Measurements from ENCODE around the gene PEDS1.
"Not testable (repeated sequence)": the region's sequence is repeated elsewhere in the genome, so short reads cannot be mapped to it uniquely, and the experiment has no call there.

The PEDS1 gene

GRCh38 chr20:50191065-50191543 lies 37.6 kb upstream of the PEDS1 start:
- in situ Hi-C loops (cut with MboI; ENCODE audit: low sequenced_read_pairs), result loop anchor here (10.0 kb wide), 1 partner anchor 154 kb away; no protein-coding TSS in a partner anchor

- in situ Hi-C loops (cut with MboI; ENCODE audit: low sequenced_read_pairs), result loop anchor here (10.0 kb wide), 1 partner anchor 154 kb away; no protein-coding TSS in a partner anchor
These were observed 36.9 kb upstream of the PEDS1 start, which contains the start of gene CEBPB for GRCh38 chr20:50190251-50191064. TSS of gene CEBPB (plus strand) at chr20:50190830. CDS start at chr20:50191034, 204 bp downstream.

- in situ Hi-C loops (cut with MboI; ENCODE audit: low sequenced_read_pairs), result loop anchor here (5.0 to 10.0 kb wide), 2 partner anchors 155 to 273 kb away; no protein-coding TSS in a partner anchor
These were observed 36.2 kb upstream of the PEDS1 start for GRCh38 chr20:50189681-50190250.

GRCh38 chr20:50188879-50189680 lies 35.6 kb upstream of the PEDS1 start:
- in situ Hi-C loops (cut with MboI; ENCODE audit: low sequenced_read_pairs), result loop anchor here (5.0 kb wide), 1 partner anchor 273 kb away; no protein-coding TSS in a partner anchor

- in situ Hi-C loops (cut with MboI; ENCODE audit: low sequenced_read_pairs), result loop anchor here (5.0 kb wide), 1 partner anchor 274 kb away; no protein-coding TSS in a partner anchor
These were observed 34.8 kb upstream of the PEDS1 start for GRCh38 chr20:50188287-50188688.

GRCh38 chr20:50187403-50188051 lies 34.0 kb upstream of the PEDS1 start:
- in situ Hi-C loops (cut with MboI; ENCODE audit: low sequenced_read_pairs), result loop anchor here (5.0 kb wide), 1 partner anchor 275 kb away; no protein-coding TSS in a partner anchor

GRCh38 chr20:50186987-50187402 lies 33.5 kb upstream of the PEDS1 start:
- in situ Hi-C loops (cut with MboI; ENCODE audit: low sequenced_read_pairs), result loop anchor here (5.0 kb wide), 1 partner anchor 275 kb away; no protein-coding TSS in a partner anchor

GRCh38 chr20:50186151-50186885 lies 32.8 kb upstream of the PEDS1 start:
- in situ Hi-C loops (cut with MboI; ENCODE audit: low sequenced_read_pairs), result loop anchor here (5.0 kb wide), 1 partner anchor 276 kb away; no protein-coding TSS in a partner anchor

- in situ Hi-C loops (cut with MboI; ENCODE audit: low sequenced_read_pairs), result loop anchor here (5.0 kb wide), 1 partner anchor 277 kb away; no protein-coding TSS in a partner anchor
These were observed 31.9 kb upstream of the PEDS1 start for GRCh38 chr20:50185426-50185825.

GRCh38 chr20:50182346-50182745 lies 28.8 kb upstream of the PEDS1 start:
- in situ Hi-C loops (cut with MboI; ENCODE audit: low sequenced_read_pairs), result loop anchor here (5.0 kb wide), 1 partner anchor 390 kb away; no protein-coding TSS in a partner anchor

- in situ Hi-C loops (cut with MboI; ENCODE audit: low sequenced_read_pairs), result loop anchor here (5.0 kb wide), 1 partner anchor 391 kb away; no protein-coding TSS in a partner anchor
These were observed 27.8 kb upstream of the PEDS1 start for GRCh38 chr20:50181344-50181743.

- in situ Hi-C loops (cut with MboI; ENCODE audit: low sequenced_read_pairs), result not testable (repeated sequence)
These were observed 25.1 kb upstream of the PEDS1 start for GRCh38 chr20:50178672-50179071.

GRCh38 chr20:50175938-50176933 lies 22.7 kb upstream of the PEDS1 start:
- in situ Hi-C loops (cut with MboI; ENCODE audit: low sequenced_read_pairs), result no loop called here

GRCh38 chr20:50174456-50174855 lies 20.9 kb upstream of the PEDS1 start:
- in situ Hi-C loops (cut with MboI; ENCODE audit: low sequenced_read_pairs), result no loop called here

GRCh38 chr20:50172347-50173013 lies 19.0 kb upstream of the PEDS1 start:
- in situ Hi-C loops (cut with MboI; ENCODE audit: low sequenced_read_pairs), result no loop called here

- in situ Hi-C loops (cut with MboI; ENCODE audit: low sequenced_read_pairs), result no loop called here
These were observed 17.2 kb upstream of the PEDS1 start for GRCh38 chr20:50170549-50171220.

GRCh38 chr20:50169329-50169823 lies 15.9 kb upstream of the PEDS1 start:
- in situ Hi-C loops (cut with MboI; ENCODE audit: low sequenced_read_pairs), result loop anchor here (10.0 kb wide), 1 partner anchor 195 kb away; no protein-coding TSS in a partner anchor

Measured in HL-60/S4 treated with retinoic acid at 250 ng/mL for 4 days and 3 days (cell line).